ENCODE data around the gene POLK. TPM values are rescaled to one million over a fixed set of nuclear protein-coding genes. Genes with fewer than 3 reads are reported as not detected.

Gene POLK
- total and polyA plus RNA-seq, 2 of the 8 experiments (the other 6 are each of a cell fraction or from before 2014, with no cell fraction given) = 2.0 to 9.0 TPM

- no peak overlapping the region for H3K4me3 ChIP-seq (ENCODE audit: extremely low read depth in 1 of 4, insufficient read depth in 2 of 4, low read depth in 3 of 4, low read length in 4 of 4)
- no peak overlapping the region for H4K5ac ChIP-seq (ENCODE audit: insufficient read length, low read depth, low read length)
- no peak overlapping the region for H2BK15ac ChIP-seq (ENCODE audit: low read length)
- FAIRE-seq (no peak), DNase-seq (ENCODE audit: low read depth in 1 of 2, low spot score in 2 of 2) (no peak)
- no peaks in the 10 kb centered on the region for H3K79me1 ChIP-seq (ENCODE audit: low read depth, low read length)
- no peak overlapping the region; the same call in 1 of the 2 replicates for H3K27ac ChIP-seq (ENCODE audit: low read depth, low read length)
- no peak overlapping the region for H2AFZ ChIP-seq (ENCODE audit: low read length)
- H3K23me2 ChIP-seq (ENCODE audit: low read depth, low read length) = peaks cover 6% of the 10 kb centered on the region; the same call in 1 of the 2 replicates
- H2BK5ac ChIP-seq (ENCODE audit: low read depth, low read length) = no peak overlapping the region
- H3K4me1 ChIP-seq (replicated peaks in 1 of 4; ENCODE audit: control insufficient read depth in 3 of 4, insufficient read depth in 4 of 4, low read length in 3 of 4) = no peaks in the 10 kb centered on the region
- H3K56ac ChIP-seq (replicated peaks; ENCODE audit: insufficient read length, low read depth, low read length) = no peak overlapping the region
- ChIA-PET CTCF (ENCODE audit: partially characterized antibody) (no interaction called here), POLR2A (ENCODE audit: partially characterized antibody) (no interaction called here)
- H3K4me2 ChIP-seq (ENCODE audit: insufficient read depth in 1 of 2, low read depth in 2 of 2, low read length in 2 of 2) = no peak overlapping the region
- no peaks in the 10 kb centered on the region for H3K36me3 ChIP-seq (ENCODE audit: control insufficient read depth in 2 of 4, insufficient read depth in 4 of 4, low read length in 3 of 4)
- no peaks in the 10 kb centered on the region; a peak in 2 of 7 replicates for H3K27me3 ChIP-seq (replicated peaks in 1 of 4; ENCODE audit: control insufficient read depth in 3 of 4, extremely low read depth in 1 of 4, insufficient read depth in 3 of 4, low read length in 3 of 4)
- WGBS, 2 experiments (ENCODE audit: extremely low coverage in 1 of 2, insufficient coverage in 1 of 2, insufficient read length in 1 of 2, insufficient replicate concordance in 2 of 2, low coverage in 1 of 2, low lambda C conversion rate in 2 of 2, missing lambda C conversion rate in 1 of 2) = 74% methylated on average over 4 of the region's 4 CpGs; no CpG with 5 or more reads in 1 of the 2 experiments
- H2BK120ac ChIP-seq (replicated peaks; ENCODE audit: low read depth, low read length) = no peak overlapping the region
- H4K8ac ChIP-seq (ENCODE audit: extremely low read depth, insufficient read depth, low read length) = no peak overlapping the region
- no peak overlapping the region for H4K91ac ChIP-seq (replicated peaks; ENCODE audit: insufficient read length, low read length)
- no peak overlapping the region for H3K9ac ChIP-seq (replicated peaks in 1 of 4; ENCODE audit: extremely low read depth in 1 of 4, low read depth in 3 of 4, low read length in 3 of 4)
- H3K9me3 ChIP-seq (ENCODE audit: insufficient read depth in 2 of 2, low read depth in 1 of 2, low read length in 1 of 2) = no peaks in the 10 kb centered on the region
- no peak overlapping the region for H3K23ac ChIP-seq (ENCODE audit: insufficient read length)
- no peak overlapping the region for H2BK20ac ChIP-seq (ENCODE audit: low read length)
- no peak overlapping the region for H2AK5ac ChIP-seq (ENCODE audit: low read depth, low read length)
- H3K14ac ChIP-seq (ENCODE audit: insufficient read length) = no peak overlapping the region
- H3K79me2 ChIP-seq (ENCODE audit: control insufficient read depth in 1 of 2, insufficient read depth in 2 of 2, low read length in 2 of 2) = no peaks in the 10 kb centered on the region
- no peak overlapping the region for H3K18ac ChIP-seq (ENCODE audit: extremely low read depth, low read length)
- H2BK12ac ChIP-seq (ENCODE audit: low read depth, low read length) = no peak overlapping the region
- no peak overlapping the region for H3K4ac ChIP-seq (replicated peaks; ENCODE audit: insufficient read length, low read depth, low read length)
- no peaks in the 10 kb centered on the region for H4K20me1 ChIP-seq (replicated peaks in 1 of 2; ENCODE audit: control insufficient read depth in 1 of 2, insufficient read depth in 2 of 2, low read length in 2 of 2)
- no peak for TF ChIP-seq CEBPB (IDR thresholded peaks at IDR 0.05; ENCODE audit: low read depth, low read length)
- no peak for TF ChIP-seq ATF2 (IDR thresholded peaks at IDR 0.05; ENCODE audit: low read length)
- TF ChIP-seq E2F6 (IDR thresholded peaks at IDR 0.05) = no peak
- TF ChIP-seq POLR2A (IDR thresholded peaks at IDR 0.05; ENCODE audit: control extremely low read depth in 1 of 2, low read depth in 2 of 2, low read length in 2 of 2) = no peak
- no peak for TF ChIP-seq TAF1 (IDR thresholded peaks at IDR 0.05; ENCODE audit: low read depth, low read length)
- no peak for TF ChIP-seq POLR2AphosphoS5 (IDR thresholded peaks at IDR 0.05; ENCODE audit: low read depth, low read length)
- TF ChIP-seq TAF7 (optimal IDR thresholded peaks at IDR 0.05; ENCODE audit: borderline replicate concordance, low read depth, low read length) = no peak
- no peak for TF ChIP-seq FOSL1 (IDR thresholded peaks at IDR 0.05; ENCODE audit: insufficient read depth, low read depth, low read length)
- TF ChIP-seq CTBP2 (IDR thresholded peaks at IDR 0.05; ENCODE audit: borderline replicate concordance, insufficient read depth, insufficient read length, low read length) = no peak
Measured at GRCh38 chr5:75616371-75616881, 104.7 kb downstream of the POLK start.
